ENCODE results near the gene STARD10. TPM values are rescaled to one million over a fixed set of nuclear protein-coding genes. Genes with fewer than 3 reads are reported as not detected.

STARD10 gene
- total RNA-seq, 1 experiment from 2014 or later, result 15.1 TPM

DNA sequence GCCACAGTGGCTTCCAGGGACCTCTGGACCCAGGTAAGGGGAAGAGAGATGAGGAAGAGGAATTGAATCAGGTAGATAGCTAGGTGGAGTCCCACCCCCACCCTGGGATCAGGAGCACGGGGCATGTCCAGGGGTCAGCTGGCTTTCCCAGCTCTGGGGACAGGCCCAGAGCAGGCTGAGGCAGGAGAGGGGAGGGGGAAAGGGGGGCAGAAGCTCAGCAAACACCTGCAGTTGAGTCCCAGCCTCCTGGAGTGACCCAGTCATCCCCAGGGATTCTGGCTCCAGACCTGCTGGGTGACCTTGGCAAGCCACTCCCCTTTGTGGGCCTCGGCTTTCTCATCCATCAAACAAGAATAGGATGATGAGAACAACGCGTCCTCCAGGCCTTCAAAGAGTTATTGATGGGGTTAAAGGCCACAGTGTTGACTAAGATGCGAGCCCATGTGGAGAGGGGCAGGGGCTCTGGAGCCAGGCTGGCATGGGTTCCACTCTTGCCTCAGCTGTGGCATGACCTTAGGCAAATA lies 16.0 kb downstream of the STARD10 start:
- H3K27me3 ChIP-seq, result no peaks in the 10 kb centered on the region
- H3K36me3 ChIP-seq, result no peaks in the 10 kb centered on the region
- no peaks in the 10 kb centered on the region for H3K9me3 ChIP-seq
- no peak for DNase-seq
- H3K4me3 ChIP-seq, result no peak overlapping the region

DNA sequence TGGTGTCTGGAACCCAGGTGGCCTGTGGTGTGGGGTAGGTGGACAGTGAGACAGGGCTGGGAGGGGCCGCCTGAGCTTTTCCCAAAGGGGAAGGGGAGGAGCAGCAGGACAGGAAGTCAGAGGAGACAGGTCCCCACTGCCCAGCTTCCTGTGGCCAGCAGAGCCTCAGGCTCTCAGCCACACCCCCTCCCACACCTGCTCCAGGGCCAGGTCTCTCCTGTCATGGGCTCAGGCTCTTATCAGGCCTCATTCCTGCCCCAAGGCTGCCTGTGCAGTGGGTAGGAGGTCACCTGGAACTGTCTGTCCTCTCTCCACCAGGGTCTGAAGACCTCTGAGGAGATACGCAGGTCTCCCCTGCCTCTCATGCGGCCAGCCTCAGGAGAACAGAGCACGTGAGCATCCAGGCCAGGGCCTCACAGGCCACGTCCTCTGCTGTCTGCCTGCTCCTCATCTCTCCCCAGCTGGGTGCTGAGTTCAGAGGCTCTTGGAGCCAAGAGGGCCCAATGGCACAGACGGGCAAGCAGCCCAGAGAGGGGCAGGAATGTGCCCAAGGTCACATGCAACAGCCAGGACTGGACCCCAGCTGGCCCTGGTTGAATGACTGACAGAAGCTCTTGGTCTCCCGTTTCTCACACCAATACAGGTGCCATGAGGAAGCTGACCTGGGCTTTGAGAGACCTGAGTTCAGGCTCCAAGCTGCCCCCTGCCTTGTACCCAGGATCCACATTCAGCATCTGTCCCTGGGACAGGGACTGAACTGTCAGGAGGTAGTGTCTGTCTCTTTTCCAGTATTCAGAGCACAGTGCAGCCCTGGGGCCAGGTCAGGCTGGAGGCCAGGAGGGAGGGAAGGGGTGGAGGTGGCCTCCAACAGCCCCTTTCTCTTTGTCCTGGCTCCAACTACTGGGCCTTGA lies 16.7 kb downstream of the STARD10 start:
- no peak overlapping the region for H3K4me3 ChIP-seq
- no peaks in the 10 kb centered on the region for H3K27me3 ChIP-seq
- no peaks in the 10 kb centered on the region for H3K9me3 ChIP-seq
- no peak for DNase-seq
- H3K36me3 ChIP-seq, result no peaks in the 10 kb centered on the region

DNA sequence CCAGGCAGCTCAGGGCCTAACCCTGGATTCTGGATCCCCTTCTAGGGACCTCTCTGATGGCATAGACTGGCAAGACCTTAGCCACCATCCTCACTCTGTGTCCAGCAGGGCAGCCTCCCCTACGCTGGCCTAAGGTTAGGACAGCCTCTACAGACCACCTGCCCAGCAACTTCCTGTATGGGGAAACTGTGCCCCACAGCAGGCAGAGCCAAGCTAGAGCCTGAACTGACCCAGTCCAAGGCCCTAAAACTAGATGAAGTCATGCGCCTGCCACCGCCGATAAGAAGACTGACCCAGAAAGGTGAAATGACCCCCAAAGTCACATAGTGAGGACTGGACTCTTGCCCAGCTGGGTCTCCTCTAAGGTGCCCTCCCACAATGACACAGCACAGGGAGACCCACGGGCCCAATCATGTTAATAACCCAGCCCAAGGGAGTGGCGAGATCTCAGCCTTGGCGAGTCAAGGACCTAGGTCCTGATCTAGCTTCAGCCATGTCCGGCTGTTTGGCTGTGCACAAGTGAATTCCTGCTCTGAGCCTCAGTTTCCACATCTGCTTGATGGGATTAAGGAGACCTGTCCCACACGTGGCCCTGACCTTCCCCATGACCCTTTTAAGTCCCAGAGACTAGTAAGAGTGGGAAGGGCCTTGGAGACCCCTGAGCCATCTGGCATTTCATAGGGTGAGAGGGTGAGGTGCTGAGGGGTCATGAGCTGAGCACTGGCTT lies 17.6 kb downstream of the STARD10 start:
- Histone ChIP-seq H3K36me3 (no peaks in the 10 kb centered on the region), H3K9me3 (no peaks in the 10 kb centered on the region), H3K27me3 (no peaks in the 10 kb centered on the region), H3K4me3 (no peak overlapping the region)
- no peak for DNase-seq

DNA sequence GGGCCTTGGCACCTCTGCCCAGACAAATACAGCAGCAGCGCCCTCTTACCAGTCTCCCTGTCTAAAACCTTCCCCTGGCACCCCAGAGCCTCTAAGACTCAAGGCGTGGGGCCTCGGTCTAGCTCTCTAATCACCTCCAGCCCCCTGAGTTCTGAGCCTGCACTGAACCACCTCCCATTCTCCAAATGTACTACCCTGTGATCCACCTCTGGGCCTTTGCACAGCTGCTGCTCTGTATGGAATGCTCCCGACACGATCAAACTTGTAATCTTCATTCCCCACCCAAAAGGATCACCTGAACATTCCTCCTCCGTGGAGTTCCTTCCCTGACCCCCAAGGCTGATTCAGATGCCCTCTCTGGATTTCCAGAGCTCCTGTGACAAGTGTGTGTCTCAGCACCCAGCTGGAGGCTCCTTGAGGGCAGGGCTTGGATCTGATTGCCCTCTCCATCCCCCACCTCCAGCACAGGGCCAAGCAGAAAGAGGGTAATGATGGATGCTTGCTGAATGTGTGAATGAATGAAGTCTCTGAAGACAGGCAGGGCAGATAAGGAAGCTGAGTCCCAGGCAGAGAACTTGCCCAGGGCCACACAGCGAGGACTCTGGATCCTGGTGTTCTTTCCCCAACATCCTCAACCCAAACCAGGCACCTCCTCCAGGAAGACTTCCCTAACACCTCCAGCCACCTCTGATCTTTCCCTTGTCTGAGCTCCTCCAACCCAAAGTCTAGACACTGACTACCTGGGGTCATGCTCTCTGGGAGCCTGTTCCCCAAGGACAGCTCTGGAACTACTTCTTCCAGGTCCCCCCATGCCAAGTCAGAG lies 18.3 kb downstream of the STARD10 start:
- H3K27me3 ChIP-seq, result no peaks in the 10 kb centered on the region
- no peaks in the 10 kb centered on the region for H3K36me3 ChIP-seq
- H3K4me3 ChIP-seq, result no peak overlapping the region
- DNase-seq, result no peak
- H3K9me3 ChIP-seq, result no peaks in the 10 kb centered on the region

DNA sequence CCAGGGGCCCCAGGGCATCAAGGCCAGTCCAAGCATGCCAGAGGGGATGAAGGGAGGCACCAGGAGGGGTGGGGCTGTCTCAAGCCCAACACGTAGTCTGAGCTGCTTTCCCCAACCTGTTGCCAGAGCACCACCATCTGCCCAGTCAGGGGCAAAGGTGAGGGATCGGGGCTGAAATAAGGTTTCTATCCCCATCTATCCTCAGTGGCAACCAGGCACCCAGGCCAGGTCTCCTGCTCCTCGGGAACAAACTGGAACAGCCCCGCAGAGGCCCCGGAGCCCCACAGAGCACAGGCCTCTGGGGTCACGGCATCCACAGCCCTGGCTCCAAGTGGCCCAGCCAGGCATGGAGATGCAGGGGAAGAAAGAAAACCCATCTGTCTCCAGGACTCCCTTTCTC lies 19.3 kb downstream of the STARD10 start:
- no peak for DNase-seq

DNA sequence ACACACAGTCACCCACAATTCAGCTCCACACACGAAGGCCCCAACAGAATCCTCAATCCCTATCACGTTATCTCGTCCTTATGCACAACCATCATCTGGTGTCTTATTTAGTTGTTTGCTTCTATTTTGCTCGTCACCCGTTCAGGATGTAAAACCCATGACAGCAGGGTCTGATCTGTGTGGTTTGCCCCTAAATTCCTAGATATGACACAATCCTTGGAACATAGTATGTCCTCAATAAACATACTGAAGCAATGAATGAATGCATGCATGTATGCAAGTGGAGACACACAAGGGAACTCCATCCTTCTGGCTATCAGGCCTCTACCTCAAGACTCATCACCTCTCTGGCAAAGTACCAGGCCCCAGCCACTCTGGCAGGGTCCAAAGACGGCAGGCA lies 20.2 kb downstream of the STARD10 start:
- no peaks in the 10 kb centered on the region for H3K36me3 ChIP-seq
- no peaks in the 10 kb centered on the region for H3K9me3 ChIP-seq
- no peak for DNase-seq
- H3K4me3 ChIP-seq, result no peak overlapping the region
- no peaks in the 10 kb centered on the region for H3K27me3 ChIP-seq

More for the DNA sequence above, 19.3 kb downstream of the STARD10 start:
- Histone ChIP-seq H3K9me3 (no peaks in the 10 kb centered on the region), H3K27me3 (no peaks in the 10 kb centered on the region), H3K4me3 (no peak overlapping the region), H3K36me3 (no peaks in the 10 kb centered on the region)

DNA sequence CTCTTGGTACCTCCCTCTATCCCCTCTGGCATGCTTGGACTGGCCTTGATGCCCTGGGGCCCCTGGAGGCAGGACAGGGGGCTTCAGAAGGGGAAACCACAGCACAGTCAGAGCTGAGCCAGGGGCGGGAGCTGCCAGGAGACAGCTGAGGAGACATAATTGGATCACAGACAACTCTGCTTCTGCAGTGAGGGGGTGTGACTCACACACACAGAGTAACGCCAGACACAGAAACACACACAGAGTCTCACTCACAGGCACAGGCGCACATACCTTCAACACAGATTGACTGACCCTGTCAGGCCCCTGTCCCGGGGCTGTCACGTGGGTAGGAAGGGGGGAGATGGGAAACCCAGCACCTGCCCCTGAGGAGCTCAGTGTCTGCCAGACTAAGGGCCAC lies 20.6 kb downstream of the STARD10 start:
- Histone ChIP-seq H3K36me3 (no peaks in the 10 kb centered on the region), H3K9me3 (no peaks in the 10 kb centered on the region), H3K27me3 (no peaks in the 10 kb centered on the region), H3K4me3 (no peak overlapping the region)
- peak; percentile 76 for DNase-seq

DNA sequence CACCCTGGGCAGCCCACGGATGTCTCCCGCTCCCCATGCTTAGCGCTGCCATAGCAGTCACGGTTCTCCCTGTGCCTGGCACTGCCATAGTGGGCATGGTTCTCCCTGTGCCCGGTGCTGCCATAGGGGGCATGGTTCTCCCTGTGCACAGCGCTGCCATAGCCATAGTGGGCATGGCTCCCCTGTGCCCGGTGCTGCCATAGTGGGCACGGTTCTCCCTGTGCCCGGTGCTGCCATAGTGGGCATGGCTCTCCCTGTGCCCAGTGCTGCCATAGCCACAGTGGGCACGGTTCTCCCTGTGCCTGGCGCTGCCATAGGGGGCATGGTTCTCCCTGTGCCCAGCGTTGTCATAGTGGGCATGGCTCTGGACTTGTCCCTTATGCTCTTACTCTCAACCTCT lies 21.8 kb downstream of the STARD10 start:
- Histone ChIP-seq H3K4me3 (no peak overlapping the region), H3K27me3 (no peaks in the 10 kb centered on the region), H3K36me3 (no peaks in the 10 kb centered on the region), H3K9me3 (no peaks in the 10 kb centered on the region)
- no peak for DNase-seq

DNA sequence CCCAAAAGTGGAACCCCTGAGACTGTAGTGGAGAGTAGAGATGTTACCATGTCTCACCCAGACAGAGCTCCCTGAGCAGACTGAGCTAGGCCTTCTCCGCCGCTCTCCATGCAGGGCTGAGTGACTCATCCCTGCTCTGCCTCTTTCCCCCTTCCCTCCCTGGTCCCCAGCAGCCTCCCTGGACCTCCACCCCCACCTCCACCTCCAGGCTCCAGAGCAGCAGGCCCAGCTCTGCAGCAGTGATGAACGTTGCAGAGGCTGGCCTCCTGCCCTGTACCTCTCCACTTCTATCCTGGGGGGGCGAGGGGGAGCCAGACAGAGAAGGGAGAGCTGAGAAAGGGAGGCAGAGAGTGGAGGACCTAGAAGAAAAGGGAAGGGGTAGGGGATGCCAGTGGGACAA lies 22.3 kb downstream of the STARD10 start:
- H3K9me3 ChIP-seq, result no peaks in the 10 kb centered on the region
- no peak for DNase-seq
- H3K36me3 ChIP-seq, result no peaks in the 10 kb centered on the region
- H3K27me3 ChIP-seq, result no peaks in the 10 kb centered on the region
- no peak overlapping the region for H3K4me3 ChIP-seq

DNA sequence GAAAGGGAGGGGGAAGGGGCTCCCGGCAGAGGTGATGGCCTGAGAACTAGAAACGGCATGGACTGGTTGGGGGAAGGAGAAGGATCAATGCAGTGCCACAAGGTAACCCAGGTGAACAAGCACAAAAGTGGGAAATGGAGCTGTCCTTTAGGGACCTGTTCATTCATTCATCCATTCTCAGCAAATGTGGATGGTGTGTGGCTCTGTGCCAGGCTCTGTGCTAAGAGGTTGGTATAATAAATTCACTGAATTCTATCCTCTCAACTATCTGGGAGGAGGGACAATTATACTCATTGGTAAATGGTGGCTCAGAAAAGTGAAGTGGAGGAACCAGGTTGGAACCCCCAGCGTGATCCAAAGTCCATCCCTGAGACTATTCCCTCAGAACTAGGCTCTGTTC lies 23.0 kb downstream of the STARD10 start:
- no peaks in the 10 kb centered on the region for H3K9me3 ChIP-seq
- no peak overlapping the region for H3K4me3 ChIP-seq
- no peaks in the 10 kb centered on the region for H3K27me3 ChIP-seq
- no peaks in the 10 kb centered on the region for H3K36me3 ChIP-seq
- DNase-seq, result no peak

DNA sequence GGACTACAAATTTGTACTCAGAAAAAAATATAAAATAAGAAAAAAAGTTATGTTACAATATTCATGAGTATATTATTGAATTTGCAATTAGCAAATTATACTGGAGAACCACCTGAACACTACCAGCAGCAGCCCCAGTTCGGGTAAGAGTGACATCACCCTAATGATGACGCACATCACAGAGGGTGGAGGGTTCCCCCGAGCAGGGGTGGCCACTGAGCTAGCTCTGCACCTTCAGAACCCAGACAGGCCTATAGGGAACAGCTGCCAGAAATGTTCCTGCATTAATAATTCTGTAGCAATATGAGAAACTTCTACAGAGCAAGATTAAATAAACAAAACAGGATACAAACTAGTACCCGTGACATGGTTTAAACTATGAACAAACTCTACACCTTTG lies 24.2 kb downstream of the STARD10 start:
- no peak overlapping the region for H3K4me3 ChIP-seq
- H3K9me3 ChIP-seq, result no peaks in the 10 kb centered on the region
- DNase-seq, result no peak
- H3K27me3 ChIP-seq, result no peaks in the 10 kb centered on the region
- no peaks in the 10 kb centered on the region for H3K36me3 ChIP-seq

DNA sequence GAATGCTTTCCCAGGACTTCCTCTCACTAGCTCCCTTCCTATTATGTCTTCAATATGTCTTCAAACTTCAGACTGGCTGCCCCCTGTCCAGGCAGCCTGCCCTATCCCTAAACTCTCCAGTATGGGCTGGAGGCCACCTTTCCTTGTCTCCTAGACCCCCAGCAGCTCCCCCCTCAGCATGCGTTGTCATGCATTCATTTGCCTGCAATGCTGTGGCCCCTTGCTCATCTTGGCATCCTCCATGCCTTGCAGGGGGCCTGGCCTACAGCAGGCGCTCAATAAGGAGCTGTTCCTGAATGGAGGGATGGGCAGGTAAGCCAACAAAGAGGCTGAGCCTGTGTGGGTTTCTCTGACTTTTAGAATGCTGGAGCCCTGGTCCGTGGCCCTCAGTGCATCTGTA lies 25.3 kb downstream of the STARD10 start:
- DNase-seq, result no peak
- Histone ChIP-seq H3K9me3 (no peaks in the 10 kb centered on the region), H3K36me3 (no peaks in the 10 kb centered on the region), H3K27me3 (no peaks in the 10 kb centered on the region), H3K4me3 (no peak overlapping the region)

DNA sequence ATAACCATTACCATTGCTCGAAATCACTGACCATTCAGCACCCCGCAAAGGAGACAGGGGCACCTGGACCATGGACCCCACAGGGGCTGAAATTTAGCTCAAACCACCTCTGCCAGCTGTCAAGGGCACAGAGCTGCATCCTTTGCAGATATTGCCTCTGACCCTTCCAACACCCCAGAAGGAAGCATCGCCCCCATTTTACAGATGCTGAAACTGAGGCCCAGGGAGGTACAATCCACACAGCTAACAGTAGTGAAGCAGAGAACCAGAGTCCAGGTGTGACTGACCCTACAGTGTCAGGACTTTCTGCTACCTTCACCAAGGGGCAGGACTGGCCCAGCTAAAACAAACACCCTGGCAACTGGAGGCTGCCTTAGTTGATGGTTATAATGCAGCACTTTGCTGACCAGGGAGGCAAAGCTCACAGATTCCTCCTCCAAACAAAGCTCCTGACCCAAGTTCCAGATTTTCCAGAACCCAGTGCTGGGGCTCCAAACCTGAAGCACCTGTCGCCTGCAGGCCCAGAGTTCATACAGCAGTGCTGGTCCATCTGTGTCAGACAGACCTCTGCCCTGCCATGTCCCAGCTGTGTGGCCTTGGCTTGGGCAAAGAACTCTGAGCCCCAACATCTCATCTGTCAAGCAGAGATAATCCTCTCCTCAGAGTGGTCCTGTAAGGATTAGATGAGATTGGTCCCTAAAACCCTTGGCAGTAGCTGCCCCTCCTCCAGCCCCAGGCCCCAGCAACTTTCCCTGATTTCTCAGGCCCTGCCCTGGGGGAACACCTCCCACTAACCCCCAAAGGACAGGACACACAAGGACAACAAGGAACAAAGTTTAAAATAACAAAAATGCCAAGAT lies 26.4 kb downstream of the STARD10 start:
- H3K36me3 ChIP-seq, result no peaks in the 10 kb centered on the region
- H3K4me3 ChIP-seq, result no peak overlapping the region
- H3K9me3 ChIP-seq, result no peaks in the 10 kb centered on the region
- no peak for DNase-seq
- no peaks in the 10 kb centered on the region for H3K27me3 ChIP-seq

DNA sequence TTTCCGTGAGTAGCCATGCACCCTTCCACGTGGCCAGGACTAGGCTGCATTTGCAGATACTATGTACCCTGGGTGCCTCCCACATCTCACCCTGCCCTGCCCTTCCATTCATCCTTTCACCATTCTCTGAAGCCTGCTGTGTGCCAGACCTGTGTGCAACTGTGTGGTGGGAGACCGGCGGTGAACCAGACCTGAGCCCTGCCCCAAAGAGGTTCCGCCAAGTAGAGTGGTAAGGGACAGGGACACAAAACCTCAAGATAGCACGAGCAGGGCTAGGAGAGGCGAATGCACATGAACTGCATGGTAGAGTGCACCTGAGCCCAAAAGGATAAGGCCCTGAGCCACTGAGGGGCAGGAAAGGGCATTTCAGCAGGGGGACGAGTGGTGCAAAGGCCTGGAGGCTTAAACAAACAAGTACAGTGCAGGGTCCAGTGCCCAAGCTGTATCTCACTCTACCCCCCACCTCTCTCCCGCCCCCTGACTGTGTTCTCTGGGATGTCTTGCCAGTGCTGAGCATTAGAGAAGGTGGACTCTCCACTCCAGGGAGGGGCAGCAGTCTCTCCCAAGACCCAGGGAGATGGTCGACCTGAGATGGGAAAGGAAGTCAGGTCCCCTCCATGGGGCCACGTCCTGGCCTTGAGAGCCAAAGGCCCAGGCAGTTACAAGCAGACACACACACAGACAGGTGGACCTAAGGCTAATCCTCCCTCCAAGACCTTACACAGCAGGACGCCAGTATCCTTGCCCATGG lies 27.5 kb downstream of the STARD10 start:
- Histone ChIP-seq H3K36me3 (no peaks in the 10 kb centered on the region), H3K9me3 (0 out of 2 replicates have a peak, but pooled peaks cover under 1% of the 10 kb centered on the region), H3K27me3 (no peaks in the 10 kb centered on the region), H3K4me3 (no peak overlapping the region)
- no peak for DNase-seq

DNA sequence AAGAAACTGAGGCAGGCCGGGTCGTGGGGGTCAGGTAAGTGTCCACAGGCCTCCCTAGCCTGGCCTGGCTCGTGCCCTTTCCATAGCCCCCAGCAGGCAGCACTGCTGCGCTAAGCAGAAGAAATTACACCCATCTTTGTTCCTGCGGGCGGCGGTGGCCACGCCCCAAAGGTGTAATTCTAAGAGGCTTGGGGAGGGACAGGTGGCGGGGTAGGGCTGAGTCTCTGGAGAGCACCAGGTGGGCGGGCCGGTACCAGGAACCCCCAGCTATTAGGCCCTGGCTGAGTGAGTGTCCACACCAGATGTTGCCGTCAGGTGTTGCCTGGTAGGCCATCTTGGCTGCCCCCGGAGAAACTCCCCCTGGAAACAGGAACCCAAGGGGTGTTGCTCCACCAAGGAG lies 29.3 kb downstream of the STARD10 start:
- no peak for DNase-seq
- no peak overlapping the region for H3K4me3 ChIP-seq
- peaks cover 8% of the 10 kb centered on the region; the same call in 1 of the 2 replicates for H3K9me3 ChIP-seq
- no peaks in the 10 kb centered on the region for H3K36me3 ChIP-seq
- H3K27me3 ChIP-seq, result no peaks in the 10 kb centered on the region
